HepG2 (cell line): ENCODE results near the gene HOXA5. TPM values are rescaled to one million over a fixed set of nuclear protein-coding genes. Genes with fewer than 3 reads are reported as not detected.

ENCODE experiments used
- CBFB ChIP-seq: sonication (generic); formaldehyde crosslinking; IDR thresholded peaks from 2 replicates; pipeline ENCODE4 v1.4.0; 2020; ENCODE audit warnings: missing genetic modification reagents
- KDM5B ChIP-seq: sonication (generic); formaldehyde crosslinking; IDR thresholded peaks from 2 replicates; pipeline ENCODE4 v1.4.0; 2020; ENCODE audit warnings: missing genetic modification reagents, mild to moderate bottlenecking, borderline replicate concordance
- MXD1 ChIP-seq: sonication (generic); formaldehyde crosslinking; IDR thresholded peaks from 2 replicates; pipeline ENCODE4 v1.4.0; 2020; ENCODE audit warnings: mild to moderate bottlenecking, missing genetic modification reagents
- NRL ChIP-seq: sonication (generic); formaldehyde crosslinking; IDR thresholded peaks from 2 replicates; pipeline ENCODE4 v1.5.0; 2020; ENCODE audit warnings: missing genetic modification reagents, mild to moderate bottlenecking, moderate library complexity, borderline replicate concordance
- RBAK ChIP-seq: sonication (generic); formaldehyde crosslinking; IDR thresholded peaks from 2 replicates; pipeline ENCODE4 v1.5.1; 2020; ENCODE audit warnings: mild to moderate bottlenecking, missing genetic modification reagents
- STAT6 ChIP-seq: sonication (generic); formaldehyde crosslinking; IDR thresholded peaks from 2 replicates; pipeline ENCODE4 v1.4.0; 2020; ENCODE audit warnings: missing genetic modification reagents, mild to moderate bottlenecking, borderline replicate concordance
- ZBTB42 ChIP-seq: sonication (generic); formaldehyde crosslinking; IDR thresholded peaks from 2 replicates; pipeline ENCODE4 v1.5.0; 2020; ENCODE audit warnings: mild to moderate bottlenecking, missing genetic modification reagents
- ZFP91 ChIP-seq: sonication (generic); formaldehyde crosslinking; IDR thresholded peaks from 2 replicates; pipeline ENCODE4 v1.9.0; 2022; ENCODE audit warnings: missing genetic modification reagents, mild to moderate bottlenecking, borderline replicate concordance
- polyA plus RNA-seq, 8 experiments: library from polyadenylated mRNA; depleted of rRNA in 3 of 8; stranded (reverse) in 7 of 8; unstranded in 1 of 8; fragments of >200 nt; fragmentation: Illumina TruSeq in 4 of 8; extraction: Trizol in 4 of 8; gene quantifications; 2 replicates each; pipeline versions ENCODE4 v1.2.1 to v1.2.3, GENCODE V29; 2011 to 2016; ENCODE audit warnings: low read depth in 4 of 8, missing spikeins in 1 of 8, mixed read lengths in 1 of 8; ENCODE audit not compliant: insufficient read depth in 1 of 8
- total RNA-seq, 5 experiments: library from RNA; depleted of rRNA; stranded (reverse); fragments of >200 nt; fragmentation: Illumina TruSeq; extraction: Trizol; gene quantifications; 2 replicates each; pipeline ENCODE4 v1.2.3, GENCODE V29; 2016; ENCODE audit warnings: low read depth in 1 of 5
- TF ChIP-seq, protein P1 (sequence below), 2 experiments: fragments of 450-650 bp in 1 of 2; sonication (generic) in 1 of 2; formaldehyde crosslinking in 1 of 2; IDR thresholded peaks; 2 replicates each; pipeline versions ENCODE4 v1.6.1 to v1.8.0; 2016 to 2022; ENCODE audit warnings: antibody characterized with exemption in 1 of 2, mild to moderate bottlenecking in 1 of 2, missing genetic modification reagents in 1 of 2

HOXA5 gene
- total and polyA plus RNA-seq, 2 of the 13 experiments (the other 11 are each of a cell fraction or from before 2014, with no cell fraction given): 3.2 to 3.6 TPM

DNA sequence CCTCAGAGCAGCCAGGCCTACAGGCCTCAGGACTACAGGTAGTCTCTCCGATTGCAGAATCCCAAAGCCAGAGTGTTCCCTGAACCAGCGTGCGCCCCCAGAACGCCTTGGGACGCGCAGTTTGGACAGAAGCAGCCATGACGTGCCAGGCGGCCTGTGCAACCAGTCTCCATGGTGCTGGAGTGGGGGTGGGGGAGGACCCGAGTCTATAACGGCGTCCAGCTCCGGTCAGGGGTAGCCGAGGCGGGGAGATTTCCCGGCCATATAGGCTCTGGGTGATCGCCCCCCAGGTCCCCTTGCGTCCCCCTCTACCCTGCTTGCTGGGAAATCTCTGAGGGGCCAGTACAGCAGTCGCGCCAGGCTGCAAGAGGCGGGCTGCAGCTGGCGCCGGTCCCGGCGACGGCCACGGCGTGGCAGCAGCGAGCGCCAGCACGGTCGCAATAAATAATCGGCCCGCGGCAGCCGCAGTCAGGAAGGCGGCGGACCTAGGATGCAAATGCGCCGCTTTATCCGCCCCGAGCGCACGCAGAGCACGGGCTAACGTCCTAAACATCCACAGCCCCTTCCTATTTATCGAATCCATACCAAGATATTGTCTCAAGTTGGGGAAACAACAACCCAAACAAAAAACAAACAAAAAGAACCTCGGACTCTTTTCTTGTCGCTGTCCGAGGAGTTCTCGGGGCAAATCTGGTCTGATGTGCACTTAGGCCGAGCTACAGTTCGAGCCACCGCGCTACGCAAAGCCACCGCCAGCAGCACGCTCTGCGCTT lies 7.3 kb upstream of the HOXA5 start (continued):
- TF ChIP-seq, protein P1, sequence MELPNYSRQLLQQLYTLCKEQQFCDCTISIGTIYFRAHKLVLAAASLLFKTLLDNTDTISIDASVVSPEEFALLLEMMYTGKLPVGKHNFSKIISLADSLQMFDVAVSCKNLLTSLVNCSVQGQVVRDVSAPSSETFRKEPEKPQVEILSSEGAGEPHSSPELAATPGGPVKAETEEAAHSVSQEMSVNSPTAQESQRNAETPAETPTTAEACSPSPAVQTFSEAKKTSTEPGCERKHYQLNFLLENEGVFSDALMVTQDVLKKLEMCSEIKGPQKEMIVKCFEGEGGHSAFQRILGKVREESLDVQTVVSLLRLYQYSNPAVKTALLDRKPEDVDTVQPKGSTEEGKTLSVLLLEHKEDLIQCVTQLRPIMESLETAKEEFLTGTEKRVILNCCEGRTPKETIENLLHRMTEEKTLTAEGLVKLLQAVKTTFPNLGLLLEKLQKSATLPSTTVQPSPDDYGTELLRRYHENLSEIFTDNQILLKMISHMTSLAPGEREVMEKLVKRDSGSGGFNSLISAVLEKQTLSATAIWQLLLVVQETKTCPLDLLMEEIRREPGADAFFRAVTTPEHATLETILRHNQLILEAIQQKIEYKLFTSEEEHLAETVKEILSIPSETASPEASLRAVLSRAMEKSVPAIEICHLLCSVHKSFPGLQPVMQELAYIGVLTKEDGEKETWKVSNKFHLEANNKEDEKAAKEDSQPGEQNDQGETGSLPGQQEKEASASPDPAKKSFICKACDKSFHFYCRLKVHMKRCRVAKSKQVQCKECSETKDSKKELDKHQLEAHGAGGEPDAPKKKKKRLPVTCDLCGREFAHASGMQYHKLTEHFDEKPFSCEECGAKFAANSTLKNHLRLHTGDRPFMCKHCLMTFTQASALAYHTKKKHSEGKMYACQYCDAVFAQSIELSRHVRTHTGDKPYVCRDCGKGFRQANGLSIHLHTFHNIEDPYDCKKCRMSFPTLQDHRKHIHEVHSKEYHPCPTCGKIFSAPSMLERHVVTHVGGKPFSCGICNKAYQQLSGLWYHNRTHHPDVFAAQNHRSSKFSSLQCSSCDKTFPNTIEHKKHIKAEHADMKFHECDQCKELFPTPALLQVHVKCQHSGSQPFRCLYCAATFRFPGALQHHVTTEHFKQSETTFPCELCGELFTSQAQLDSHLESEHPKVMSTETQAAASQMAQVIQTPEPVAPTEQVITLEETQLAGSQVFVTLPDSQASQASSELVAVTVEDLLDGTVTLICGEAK (IDR thresholded peaks at IDR 0.05): no peak
- TF ChIP-seq, protein P1 (CRISPR knock-in tag; IDR thresholded peaks at IDR 0.05): no peak
- no peak; the same call in 1 of the 2 replicates for TF ChIP-seq MXD1 (CRISPR knock-in tag)
- no peak for TF ChIP-seq RBAK
- peak; percentile 82; the same call in 1 of the 2 replicates for TF ChIP-seq KDM5B (CRISPR knock-in tag)
- TF ChIP-seq STAT6 (CRISPR knock-in tag): no peak; the same call in 1 of the 2 replicates
- no peak for TF ChIP-seq CBFB (CRISPR knock-in tag)
- TF ChIP-seq NRL (CRISPR knock-in tag): peak; percentile 15; the same call in 1 of the 2 replicates
- no peak for TF ChIP-seq ZBTB42 (CRISPR knock-in tag)
- TF ChIP-seq ZFP91 (CRISPR knock-in tag): peak; percentile 65; the same call in 1 of the 2 replicates
